Activated CD8-positive, alpha-beta memory T cell treated with anti-CD3 and anti-CD28 coated beads, Interleukin-2, amount 50 U/mL, for 48 hours (primary cell): ENCODE results near the gene CAMTA1.

Source experiments
- DNase-seq: peaks from one replicate; pipeline ENCODE4 v3.0.0-alpha.2; 2020

CAMTA1 gene

GRCh38 chr1:6962996-6963911 is 178.0 kb downstream of the CAMTA1 start:
- peak; percentile 87 for DNase-seq

GRCh38 chr1:6963912-6964307 is 178.7 kb downstream of the CAMTA1 start:
- no peak for DNase-seq

GRCh38 chr1:6965083-6965934 is 180.1 kb downstream of the CAMTA1 start:
- no peak for DNase-seq

- no peak for DNase-seq
Measured at GRCh38 chr1:6965935-6966241, 180.6 kb downstream of the CAMTA1 start.

GRCh38 chr1:6966326-6966725 is 181.1 kb downstream of the CAMTA1 start:
- no peak for DNase-seq

GRCh38 chr1:6967431-6968111 is 182.3 kb downstream of the CAMTA1 start:
- DNase-seq: no peak

GRCh38 chr1:6969106-6969505 is 183.9 kb downstream of the CAMTA1 start:
- no peak for DNase-seq

- DNase-seq: no peak
Measured at GRCh38 chr1:6969762-6970161, 184.5 kb downstream of the CAMTA1 start.

GRCh38 chr1:6970221-6970620 is 185.0 kb downstream of the CAMTA1 start:
- DNase-seq: no peak

- DNase-seq: no peak
Measured at GRCh38 chr1:6971048-6971447, 185.8 kb downstream of the CAMTA1 start.

- DNase-seq: no peak
Measured at GRCh38 chr1:6971699-6972098, 186.4 kb downstream of the CAMTA1 start.

GRCh38 chr1:6972399-6972798 is 187.1 kb downstream of the CAMTA1 start:
- DNase-seq: no peak

GRCh38 chr1:6975331-6976043 is 190.2 kb downstream of the CAMTA1 start:
- no peak for DNase-seq

- no peak for DNase-seq
Measured at GRCh38 chr1:6976044-6976375, 190.8 kb downstream of the CAMTA1 start.

GRCh38 chr1:6979003-6979613 is 193.9 kb downstream of the CAMTA1 start:
- DNase-seq: no peak

GRCh38 chr1:6981595-6981994 is 196.3 kb downstream of the CAMTA1 start:
- no peak for DNase-seq

GRCh38 chr1:6982443-6982842 is 197.2 kb downstream of the CAMTA1 start:
- DNase-seq: no peak

GRCh38 chr1:6982860-6983259 is 197.6 kb downstream of the CAMTA1 start:
- no peak for DNase-seq

GRCh38 chr1:6984536-6984935 is 199.3 kb downstream of the CAMTA1 start:
- DNase-seq: no peak

GRCh38 chr1:6984986-6985385 is 199.7 kb downstream of the CAMTA1 start:
- DNase-seq: no peak

GRCh38 chr1:6985549-6986276 is 200.5 kb downstream of the CAMTA1 start:
- DNase-seq: no peak

- DNase-seq: no peak
Measured at GRCh38 chr1:6986281-6986680, 201.0 kb downstream of the CAMTA1 start.
